Heart left ventricle (tissue), 13 donors: Measurements from ENCODE around the gene LIMA1.

ENCODE experiments used
- POLR2A ChIP-seq, 2 donors: fragments of 450-650 bp; IDR thresholded peaks; one replicate each; pipeline ENCODE4 v1.6.1; 2017; ENCODE audit warnings: antibody characterized with exemption in 2 of 2, mild to moderate bottlenecking in 2 of 2, moderate library complexity in 2 of 2
- TF ChIP-seq, protein P1 (sequence below), 12 donors: fragments of 200-600 bp; sonication (generic) in 4 of 12; IDR thresholded peaks; one replicate each; pipeline versions ENCODE4 v1.5.0 to v1.8.0; 2018 to 2022; ENCODE audit warnings: antibody characterized with exemption in 12 of 12, mild to moderate bottlenecking in 5 of 12
- donor health status: ischemic (EF 13 %, LVEDD 7.1; RV severe dilation, severe dysfunction).
- donor health status: DM: no; HTN: yes; CAD: no.
- donor health status: DM: no; HTN: no; CAD: no.
- donor health status: ischemic (EF 25% LVEDD 6.9; RV normal size, moderate dysfunction).
- donor health status: ischemic (EF 25% LVEDD 5.7; RV mildly dilated, moderate dysfunction).
- donor health status: ischemic (EF 35%, LVEDD 5.7; RV mildly dilated, moderate dysfunction).
- donor health status: nonischemic (EF 11% LVEDD 7.7; RV severe dilation, severe dysfunction).
- donor health status: DM: yes; HTN: yes; CAD: no.
- donor health status: PGD.
- donor health status: ischemic (EF 29% LVEDD 5.4; RV normal size, mild dysfunction).
- donor health status: nonischemic (EF 23%, LVEDD 6.1; RV moderate dilation, normal function).

DNA sequence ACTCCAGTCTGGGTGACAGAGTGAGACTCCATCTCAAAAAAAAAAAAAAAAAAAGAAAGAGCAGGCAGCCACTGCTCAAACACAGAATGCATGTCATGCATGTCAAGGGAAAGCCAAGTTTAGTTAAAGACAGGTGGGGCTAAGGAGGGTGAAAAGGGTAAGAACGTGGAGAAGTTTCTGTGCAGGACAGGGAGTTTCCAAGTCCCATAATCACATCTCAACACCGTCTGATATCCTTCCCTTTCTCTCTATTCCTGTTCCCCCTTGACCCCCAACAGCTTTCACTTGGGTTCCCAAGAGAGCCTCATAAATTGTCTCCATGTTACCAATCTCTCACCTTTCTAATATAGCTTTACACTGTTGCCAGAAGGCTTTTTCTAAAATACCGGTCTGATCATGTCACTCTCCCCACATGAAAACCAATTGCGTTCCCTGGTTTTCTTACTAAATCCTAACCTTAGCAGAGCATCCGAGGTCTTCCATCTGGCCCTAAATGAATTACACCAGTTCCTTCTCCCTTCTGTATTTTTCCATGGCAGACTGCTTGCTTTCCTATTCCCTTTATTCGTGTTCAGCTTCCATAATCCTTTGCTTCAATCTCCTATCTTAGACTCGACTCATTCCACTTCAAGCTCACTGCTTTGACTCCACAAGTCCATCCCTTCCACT is 37.0 kb downstream of the LIMA1 start:
- TF ChIP-seq, protein P1, sequence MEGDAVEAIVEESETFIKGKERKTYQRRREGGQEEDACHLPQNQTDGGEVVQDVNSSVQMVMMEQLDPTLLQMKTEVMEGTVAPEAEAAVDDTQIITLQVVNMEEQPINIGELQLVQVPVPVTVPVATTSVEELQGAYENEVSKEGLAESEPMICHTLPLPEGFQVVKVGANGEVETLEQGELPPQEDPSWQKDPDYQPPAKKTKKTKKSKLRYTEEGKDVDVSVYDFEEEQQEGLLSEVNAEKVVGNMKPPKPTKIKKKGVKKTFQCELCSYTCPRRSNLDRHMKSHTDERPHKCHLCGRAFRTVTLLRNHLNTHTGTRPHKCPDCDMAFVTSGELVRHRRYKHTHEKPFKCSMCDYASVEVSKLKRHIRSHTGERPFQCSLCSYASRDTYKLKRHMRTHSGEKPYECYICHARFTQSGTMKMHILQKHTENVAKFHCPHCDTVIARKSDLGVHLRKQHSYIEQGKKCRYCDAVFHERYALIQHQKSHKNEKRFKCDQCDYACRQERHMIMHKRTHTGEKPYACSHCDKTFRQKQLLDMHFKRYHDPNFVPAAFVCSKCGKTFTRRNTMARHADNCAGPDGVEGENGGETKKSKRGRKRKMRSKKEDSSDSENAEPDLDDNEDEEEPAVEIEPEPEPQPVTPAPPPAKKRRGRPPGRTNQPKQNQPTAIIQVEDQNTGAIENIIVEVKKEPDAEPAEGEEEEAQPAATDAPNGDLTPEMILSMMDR (IDR thresholded peaks at IDR 0.05): no peak
- no peak for TF ChIP-seq POLR2A (IDR thresholded peaks at IDR 0.05)
